Neuron (in vitro differentiated cells): ENCODE results near the gene PPP1R37.

Source experiments
- H2AFZ ChIP-seq: one replicate; pipeline ENCODE4 v1.6.1; 2013; ENCODE audit warnings: low read depth, mild to moderate bottlenecking, inconsistent platforms, low read length, moderate library complexity
- H3K27me3 ChIP-seq: one replicate; pipeline ENCODE4 v1.6.1; 2013; ENCODE audit warnings: low read length; ENCODE audit not compliant: insufficient read depth
- H3K36me3 ChIP-seq: one replicate; pipeline ENCODE4 v1.6.1; 2013; ENCODE audit warnings: low read length; ENCODE audit not compliant: insufficient read depth
- H3K4me1 ChIP-seq: one replicate; pipeline ENCODE4 v1.6.1; 2013; ENCODE audit warnings: low read length; ENCODE audit not compliant: insufficient read depth
- H3K4me3 ChIP-seq: 2 replicates; pipeline ENCODE4 v1.5.1; 2013; ENCODE audit warnings: mild to moderate bottlenecking, low read length, moderate library complexity
- H3K9me3 ChIP-seq: one replicate; pipeline ENCODE4 v1.6.1; 2013; ENCODE audit warnings: low read length

PPP1R37 gene

GRCh38 chr19:45092747-45093678 lies at the start of gene PPP1R37:
Gene PPP1R37, plus strand, starts transcription at chr19:45093179. Its CDS starts 147 bp downstream, at chr19:45093326.
- Histone ChIP-seq H3K4me3 (peak within 1 kb of the TSS; percentile 91), H2AFZ (peak within 1 kb of the TSS; percentile 44), H3K4me1 (peaks cover 29% of the 10 kb centered on the region), H3K9me3 (no peaks in the 10 kb centered on the region), H3K27me3 (no peaks in the 10 kb centered on the region), H3K36me3 (peaks cover 12% of the 10 kb centered on the region)

GRCh38 chr19:45045671-45046353 lies 47.2 kb upstream of the PPP1R37 start:
- no peak overlapping the region for H3K4me3 ChIP-seq
- H3K4me1 ChIP-seq, result peaks cover 13% of the 10 kb centered on the region
- H3K27me3 ChIP-seq, result no peaks in the 10 kb centered on the region
- no peaks in the 10 kb centered on the region for H3K9me3 ChIP-seq
- H2AFZ ChIP-seq, result no peak overlapping the region
- peaks cover 42% of the 10 kb centered on the region for H3K36me3 ChIP-seq

- Histone ChIP-seq H3K36me3 (peaks cover 37% of the 10 kb centered on the region), H3K4me1 (peaks cover 13% of the 10 kb centered on the region), H2AFZ (no peak overlapping the region), H3K9me3 (no peaks in the 10 kb centered on the region), H3K27me3 (no peaks in the 10 kb centered on the region), H3K4me3 (no peak overlapping the region)
Measured at GRCh38 chr19:45046355-45046754, 46.6 kb upstream of the PPP1R37 start.

GRCh38 chr19:45047188-45047797 lies 45.7 kb upstream of the PPP1R37 start:
- Histone ChIP-seq H3K36me3 (peaks cover 34% of the 10 kb centered on the region), H3K27me3 (no peaks in the 10 kb centered on the region), H2AFZ (no peak overlapping the region), H3K4me3 (no peak overlapping the region), H3K9me3 (no peaks in the 10 kb centered on the region), H3K4me1 (peaks cover 13% of the 10 kb centered on the region)

GRCh38 chr19:45049073-45049736 lies 43.8 kb upstream of the PPP1R37 start:
- Histone ChIP-seq H2AFZ (no peak overlapping the region), H3K27me3 (no peaks in the 10 kb centered on the region), H3K4me1 (peaks cover 13% of the 10 kb centered on the region), H3K36me3 (peaks cover 44% of the 10 kb centered on the region), H3K4me3 (no peak overlapping the region), H3K9me3 (no peaks in the 10 kb centered on the region)

- Histone ChIP-seq H3K4me3 (no peak overlapping the region), H3K9me3 (no peaks in the 10 kb centered on the region), H3K4me1 (peaks cover 13% of the 10 kb centered on the region), H2AFZ (no peak overlapping the region), H3K36me3 (peaks cover 44% of the 10 kb centered on the region), H3K27me3 (no peaks in the 10 kb centered on the region)
Measured at GRCh38 chr19:45050036-45050435, 42.9 kb upstream of the PPP1R37 start.

GRCh38 chr19:45051929-45052579 lies 40.9 kb upstream of the PPP1R37 start:
- Histone ChIP-seq H3K4me3 (no peak overlapping the region), H3K36me3 (peaks cover 52% of the 10 kb centered on the region), H3K9me3 (no peaks in the 10 kb centered on the region), H3K4me1 (no peaks in the 10 kb centered on the region), H2AFZ (no peak overlapping the region), H3K27me3 (no peaks in the 10 kb centered on the region)

GRCh38 chr19:45056831-45057230 lies 36.1 kb upstream of the PPP1R37 start:
- H3K9me3 ChIP-seq, result no peaks in the 10 kb centered on the region
- H3K36me3 ChIP-seq, result peaks cover 88% of the 10 kb centered on the region
- H3K4me3 ChIP-seq, result no peak overlapping the region
- H3K27me3 ChIP-seq, result no peaks in the 10 kb centered on the region
- no peaks in the 10 kb centered on the region for H3K4me1 ChIP-seq
- no peak overlapping the region for H2AFZ ChIP-seq

GRCh38 chr19:45057444-45057843 lies 35.5 kb upstream of the PPP1R37 start:
- Histone ChIP-seq H3K4me3 (no peak overlapping the region), H3K4me1 (no peaks in the 10 kb centered on the region), H3K9me3 (no peaks in the 10 kb centered on the region), H3K27me3 (no peaks in the 10 kb centered on the region), H2AFZ (no peak overlapping the region), H3K36me3 (peaks cover 86% of the 10 kb centered on the region)

GRCh38 chr19:45058622-45059159 lies 34.3 kb upstream of the PPP1R37 start:
- Histone ChIP-seq H3K9me3 (no peaks in the 10 kb centered on the region), H3K27me3 (no peaks in the 10 kb centered on the region), H3K4me1 (no peaks in the 10 kb centered on the region), H2AFZ (no peak overlapping the region), H3K36me3 (peaks cover 85% of the 10 kb centered on the region), H3K4me3 (no peak overlapping the region)

- H2AFZ ChIP-seq, result no peak overlapping the region
- no peaks in the 10 kb centered on the region for H3K27me3 ChIP-seq
- H3K4me1 ChIP-seq, result no peaks in the 10 kb centered on the region
- H3K4me3 ChIP-seq, result no peak overlapping the region
- H3K9me3 ChIP-seq, result no peaks in the 10 kb centered on the region
- peaks cover 84% of the 10 kb centered on the region for H3K36me3 ChIP-seq
Measured at GRCh38 chr19:45059258-45059965, 33.6 kb upstream of the PPP1R37 start.

GRCh38 chr19:45061965-45062364 lies 31.0 kb upstream of the PPP1R37 start:
- Histone ChIP-seq H2AFZ (no peak overlapping the region), H3K36me3 (peaks cover 80% of the 10 kb centered on the region), H3K27me3 (no peaks in the 10 kb centered on the region), H3K4me1 (no peaks in the 10 kb centered on the region), H3K4me3 (no peak overlapping the region), H3K9me3 (no peaks in the 10 kb centered on the region)
